Stimulated activated CD8-positive, alpha-beta memory T cell treated with anti-CD3 and anti-CD28 coated beads, Interleukin-7, amount 100 ng/mL, for 24 hours (primary cell): Measurements from ENCODE around the gene INMT.

Experiments used
- DNase-seq: peaks from one replicate; pipeline ENCODE4 v3.0.0-alpha.2; 2020; ENCODE audit warnings: low read depth

The INMT gene

DNA sequence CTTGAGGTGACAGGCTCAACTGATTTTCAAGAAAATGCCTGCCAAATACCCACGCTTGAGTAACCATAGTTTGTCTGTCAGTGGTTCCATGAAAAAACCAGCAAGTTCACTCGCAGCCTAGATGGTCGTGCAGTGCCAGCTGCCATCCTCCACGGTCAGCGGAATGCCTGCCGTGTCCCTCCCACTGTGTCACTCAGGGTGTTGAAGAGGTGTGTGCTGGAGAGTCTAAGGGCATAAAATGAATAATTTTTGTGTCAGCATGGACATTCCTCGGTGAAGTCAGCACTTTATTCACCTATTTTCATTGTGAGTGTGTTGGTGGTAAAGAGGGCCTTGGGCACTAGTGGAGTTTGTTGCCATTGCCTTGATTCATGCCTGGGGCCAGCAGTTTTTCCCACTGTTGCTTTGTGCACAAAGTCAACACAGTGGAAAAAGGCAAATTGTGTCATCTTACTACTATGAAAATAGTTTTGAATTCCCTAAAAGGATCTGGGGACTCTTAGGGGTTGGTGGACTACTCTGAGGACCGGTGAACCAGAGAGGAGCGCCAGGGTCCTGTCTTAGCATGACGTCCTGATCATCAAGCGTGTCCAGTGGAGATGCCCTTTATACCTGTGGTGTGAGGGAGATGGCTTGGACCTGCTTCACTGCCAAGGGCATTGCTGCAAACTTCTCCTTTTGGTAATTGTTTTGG lies 36.9 kb downstream of the INMT start:
- no peak for DNase-seq

DNA sequence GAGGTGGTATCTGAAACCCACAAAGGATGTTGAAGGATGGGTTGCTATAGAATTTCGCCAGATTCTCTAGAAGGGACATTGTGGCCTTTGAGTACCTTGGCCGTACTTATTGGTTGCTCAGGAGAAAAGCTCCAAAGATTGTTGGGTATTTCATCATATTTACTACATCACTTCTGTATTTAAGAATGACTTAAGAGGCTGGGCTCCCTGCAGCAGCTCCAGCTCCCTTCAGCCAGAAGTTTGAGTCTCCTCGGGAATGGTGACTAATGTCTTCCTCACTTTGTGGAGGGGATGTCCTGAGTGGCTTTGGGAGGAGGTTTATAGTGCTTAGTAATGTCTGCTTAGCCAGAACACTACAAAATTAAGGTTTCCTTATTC lies 37.4 kb downstream of the INMT start:
- DNase-seq: no peak

DNA sequence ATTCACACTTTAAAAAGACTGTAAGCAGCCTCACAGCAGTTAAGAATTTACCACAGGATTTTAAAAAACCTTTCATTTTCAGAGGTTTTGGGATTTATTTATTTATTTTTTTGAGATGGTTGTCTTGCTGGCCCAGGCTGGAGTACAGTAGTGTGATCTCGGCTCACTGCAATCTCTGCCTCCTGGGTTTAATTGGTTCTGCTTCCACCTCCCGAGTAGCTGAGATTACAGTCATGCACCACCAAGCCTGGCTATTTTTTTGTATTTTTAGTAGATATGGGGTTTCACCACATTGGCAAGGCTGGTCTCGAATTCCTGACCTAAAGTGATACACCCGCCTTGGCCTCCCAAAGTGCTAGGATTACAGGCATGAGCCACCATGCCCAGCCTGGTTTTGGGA lies 38.4 kb downstream of the INMT start:
- no peak for DNase-seq

GRCh38 chr7:30791114-30791513 lies 39.2 kb downstream of the INMT start:
- no peak for DNase-seq

GRCh38 chr7:30795161-30795948 lies 43.4 kb downstream of the INMT start:
- DNase-seq: no peak

DNA sequence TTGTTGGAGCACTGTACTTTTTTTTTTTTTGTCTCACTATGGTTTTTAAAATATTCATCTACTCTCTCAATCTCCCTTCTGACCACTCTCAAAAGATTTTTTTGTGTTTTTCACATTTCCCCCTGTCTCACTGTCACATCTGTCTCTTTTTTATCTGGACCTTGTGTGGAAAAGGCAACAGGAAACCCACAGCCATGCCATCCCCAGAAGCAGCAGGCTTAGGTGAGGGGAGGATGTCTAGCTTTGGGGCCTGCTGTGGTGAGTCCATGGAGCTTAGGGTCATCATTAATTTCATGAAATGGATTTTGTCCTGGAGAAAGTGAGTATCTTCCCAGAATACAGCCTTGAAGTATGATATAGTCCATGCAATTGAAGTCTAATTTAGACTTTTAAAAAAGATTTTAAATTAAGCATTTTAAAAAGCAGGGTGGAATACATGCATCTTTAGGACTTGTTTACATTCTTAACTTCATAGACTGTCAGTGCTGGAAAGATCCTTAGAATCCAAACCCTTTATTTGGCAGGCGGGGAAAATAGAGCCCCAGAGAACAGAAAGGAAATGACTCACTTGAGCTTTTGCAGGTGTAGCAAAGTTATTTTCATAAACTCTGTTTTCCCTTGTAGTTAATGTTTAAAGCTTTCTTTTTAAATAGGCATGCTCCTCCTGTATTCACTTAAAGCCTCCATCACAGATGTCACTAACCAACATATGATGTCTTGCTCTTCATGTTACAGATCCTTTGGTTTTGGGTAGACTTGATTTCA lies 44.4 kb downstream of the INMT start:
- DNase-seq: no peak

GRCh38 chr7:30797176-30798040 lies 45.5 kb downstream of the INMT start:
- no peak for DNase-seq

GRCh38 chr7:30799206-30799975 lies 47.5 kb downstream of the INMT start:
- DNase-seq: no peak

DNA sequence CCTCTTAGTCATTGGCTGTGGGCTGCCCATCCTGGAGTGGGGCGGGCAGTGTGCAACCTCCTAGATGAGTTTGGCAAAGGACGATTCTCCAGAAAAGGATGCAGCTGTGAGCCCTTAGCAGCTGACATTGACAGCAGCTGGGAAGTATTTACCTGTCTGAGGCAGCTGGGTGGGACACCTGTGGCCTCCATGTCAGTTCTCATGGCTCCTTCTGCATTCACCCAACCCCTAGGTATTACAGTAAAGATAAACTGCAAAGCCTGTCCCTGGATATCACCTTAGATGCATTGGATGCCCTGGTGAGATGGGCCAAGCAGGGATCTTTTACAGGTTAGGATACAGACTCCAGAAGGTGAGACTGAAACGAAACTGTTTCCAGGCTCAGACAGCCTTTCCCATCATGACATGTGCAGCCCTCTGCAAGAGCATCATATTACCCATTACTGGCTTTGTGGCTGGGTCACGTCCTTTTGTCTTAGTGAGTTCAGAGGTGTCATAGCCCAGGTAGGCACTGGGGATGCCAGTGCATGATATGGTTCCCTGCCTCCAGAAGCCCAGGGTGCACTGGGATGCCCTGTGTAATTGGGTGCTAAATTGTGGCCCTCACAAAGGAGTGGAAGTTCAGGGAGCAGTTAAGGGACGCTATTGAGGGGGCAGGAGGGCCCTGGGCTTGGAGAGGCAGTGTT lies 48.2 kb downstream of the INMT start:
- no peak for DNase-seq

DNA sequence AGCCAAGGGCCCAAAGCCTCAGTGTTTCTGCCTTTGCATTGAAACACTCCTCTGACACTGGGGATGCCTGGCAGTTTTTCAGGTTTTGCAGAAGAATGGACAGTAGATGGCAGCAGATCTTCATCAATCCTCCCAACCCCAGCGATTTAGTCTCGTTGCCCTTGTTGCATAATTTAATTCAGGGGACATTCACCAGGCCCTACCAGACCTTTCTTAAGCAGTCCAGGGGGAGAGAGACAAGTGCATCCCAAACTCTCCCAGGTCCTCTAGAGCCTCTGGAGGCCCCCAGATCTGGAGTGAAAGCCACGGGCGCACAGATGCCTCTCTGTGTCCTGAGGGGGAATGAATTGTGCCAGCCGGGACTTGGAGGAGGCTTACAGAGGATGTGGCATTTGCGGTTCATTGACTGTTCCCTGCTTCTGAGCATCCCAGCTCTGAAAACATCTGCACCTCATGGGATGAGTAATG lies 48.9 kb downstream of the INMT start:
- no peak for DNase-seq

- no peak for DNase-seq
These were observed 50.9 kb downstream of the INMT start for GRCh38 chr7:30802812-30803211.

DNA sequence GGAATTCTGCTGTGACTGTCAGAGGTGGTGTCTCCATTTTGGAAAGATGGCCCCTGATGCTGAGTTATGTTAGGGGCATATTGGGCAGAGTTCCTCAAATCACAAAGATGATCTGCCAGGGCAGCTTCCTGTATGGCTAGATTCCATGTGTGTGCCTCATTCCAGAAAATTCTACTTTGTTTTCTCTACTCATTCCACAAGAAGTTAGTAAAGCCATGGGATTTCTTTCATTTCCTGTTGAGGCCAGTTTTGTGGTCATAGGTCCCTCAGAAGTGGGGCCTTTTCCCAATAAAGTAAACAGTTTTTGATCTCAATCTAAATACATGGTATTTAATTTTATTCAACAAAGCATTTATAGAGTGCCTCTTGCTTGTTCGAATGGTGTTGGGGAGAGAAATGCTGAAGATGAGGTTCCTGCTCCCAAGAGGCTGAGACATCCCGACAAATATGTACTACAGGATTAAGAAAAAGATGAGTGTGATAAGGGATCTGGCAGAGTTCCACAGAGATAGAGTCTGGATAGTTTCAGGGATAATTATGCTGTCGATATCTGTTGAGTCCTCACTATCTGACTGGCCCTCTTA lies 52.2 kb downstream of the INMT start:
- no peak for DNase-seq

- no peak for DNase-seq
These were observed 53.3 kb downstream of the INMT start for GRCh38 chr7:30805081-30805691.

GRCh38 chr7:30805931-30806330 lies 54.0 kb downstream of the INMT start:
- no peak for DNase-seq
